ENCODE measurements around the gene SUN2.

GRCh38 chr22:38760477-38761201 is 4.8 kb upstream of the SUN2 start:
- TF ChIP-seq POLR2A (IDR thresholded peaks at IDR 0.05): no peak
- TF ChIP-seq, protein P1, sequence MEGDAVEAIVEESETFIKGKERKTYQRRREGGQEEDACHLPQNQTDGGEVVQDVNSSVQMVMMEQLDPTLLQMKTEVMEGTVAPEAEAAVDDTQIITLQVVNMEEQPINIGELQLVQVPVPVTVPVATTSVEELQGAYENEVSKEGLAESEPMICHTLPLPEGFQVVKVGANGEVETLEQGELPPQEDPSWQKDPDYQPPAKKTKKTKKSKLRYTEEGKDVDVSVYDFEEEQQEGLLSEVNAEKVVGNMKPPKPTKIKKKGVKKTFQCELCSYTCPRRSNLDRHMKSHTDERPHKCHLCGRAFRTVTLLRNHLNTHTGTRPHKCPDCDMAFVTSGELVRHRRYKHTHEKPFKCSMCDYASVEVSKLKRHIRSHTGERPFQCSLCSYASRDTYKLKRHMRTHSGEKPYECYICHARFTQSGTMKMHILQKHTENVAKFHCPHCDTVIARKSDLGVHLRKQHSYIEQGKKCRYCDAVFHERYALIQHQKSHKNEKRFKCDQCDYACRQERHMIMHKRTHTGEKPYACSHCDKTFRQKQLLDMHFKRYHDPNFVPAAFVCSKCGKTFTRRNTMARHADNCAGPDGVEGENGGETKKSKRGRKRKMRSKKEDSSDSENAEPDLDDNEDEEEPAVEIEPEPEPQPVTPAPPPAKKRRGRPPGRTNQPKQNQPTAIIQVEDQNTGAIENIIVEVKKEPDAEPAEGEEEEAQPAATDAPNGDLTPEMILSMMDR (IDR thresholded peaks at IDR 0.05): no peak
